K562 (cell line): ENCODE measurements around the gene SERPINA1.

Source experiments
- ADNP ChIP-seq: fragments of 200-800 bp; sonication (Bioruptor generic); IDR thresholded peaks from 2 replicates; pipeline ENCODE4 v1.6.1; 2016; ENCODE audit warnings: missing genetic modification characterization, missing compliant biosample characterization
- CTCF ChIP-seq, 3 experiments: IDR thresholded peaks in 2 of 3; conservative IDR thresholded peaks in 1 of 3; 2 replicates each; pipeline ENCODE4 v1.5.1; 2011 to 2012; ENCODE audit warnings: low read length in 3 of 3, mild to moderate bottlenecking in 3 of 3, control low read depth in 2 of 3, improper control_type of control experiment in 1 of 3, inconsistent platforms in 1 of 3, low read depth in 1 of 3, mixed read lengths in 1 of 3, moderate library complexity in 1 of 3; ENCODE audit not compliant: insufficient read depth in 2 of 3
- DPF2 ChIP-seq: fragments of 450-650 bp; IDR thresholded peaks from 2 replicates; pipeline ENCODE4 v1.6.1; 2016
- EGR1 ChIP-seq: fragments of 450-650 bp; conservative IDR thresholded peaks from 2 replicates; pipeline ENCODE4 v1.6.1; 2017; ENCODE audit warnings: mild to moderate bottlenecking
- FOS ChIP-seq: IDR thresholded peaks from 3 replicates; pipeline ENCODE4 v1.6.1; 2011; ENCODE audit not compliant: insufficient read length; ENCODE audit errors: extremely low read depth
- FOXM1 ChIP-seq, 2 experiments: fragments of 450-650 bp in 1 of 2; sonication (generic) in 1 of 2; formaldehyde crosslinking in 1 of 2; IDR thresholded peaks; 2 replicates each; pipeline versions ENCODE4 v1.6.1 to v1.9.0; 2017 to 2022; ENCODE audit warnings: low read depth in 2 of 2, mild to moderate bottlenecking in 2 of 2, missing genetic modification reagents in 1 of 2, moderate library complexity in 1 of 2
- HBP1 ChIP-seq: fragments of 450-650 bp; formaldehyde crosslinking; IDR thresholded peaks from 2 replicates; pipeline ENCODE4 v1.4.0; 2022; ENCODE audit warnings: missing genetic modification characterization
- KLF16 ChIP-seq: IDR thresholded peaks from 2 replicates; pipeline ENCODE4 v1.6.1; 2016; ENCODE audit warnings: antibody characterized with exemption
- MAX ChIP-seq: sonication (generic); formaldehyde crosslinking; IDR thresholded peaks from 2 replicates; pipeline ENCODE4 v1.9.0; 2022; ENCODE audit warnings: mild to moderate bottlenecking, missing genetic modification reagents
- NR2C2 ChIP-seq, 2 experiments: fragments of 200-800 bp in 1 of 2; sonication (Bioruptor generic) in 1 of 2; sonication (generic) in 1 of 2; formaldehyde crosslinking in 1 of 2; IDR thresholded peaks; 2 replicates each; pipeline versions ENCODE4 v1.6.1 to v1.8.0; 2016 to 2022; ENCODE audit warnings: mild to moderate bottlenecking in 1 of 2, missing compliant biosample characterization in 1 of 2, missing genetic modification characterization in 1 of 2, missing genetic modification reagents in 1 of 2
- PATZ1 ChIP-seq: fragments of 250-450 bp; sonication (Bioruptor Pico); IDR thresholded peaks from 2 replicates; pipeline ENCODE4 v1.5.0; 2020; ENCODE audit warnings: mild to moderate bottlenecking, borderline replicate concordance
- POLR2AphosphoS2 ChIP-seq: IDR thresholded peaks from 2 replicates; pipeline ENCODE4 v1.6.1; 2012; ENCODE audit warnings: low read length, improper control_type of control experiment
- THRA ChIP-seq: fragments of 450-650 bp; IDR thresholded peaks from 2 replicates; pipeline ENCODE4 v1.6.1; 2017; ENCODE audit warnings: mild to moderate bottlenecking, moderate library complexity
- ZNF696 ChIP-seq: fragments of 250-450 bp; sonication (Bioruptor Pico); conservative IDR thresholded peaks from 2 replicates; pipeline ENCODE4 v1.4.0; 2020; ENCODE audit warnings: mild to moderate bottlenecking, moderate library complexity

GRCh38 chr14:94328196-94328595, 60.2 kb downstream of the SERPINA1 start:
- TF ChIP-seq CTCF (IDR thresholded peaks at IDR 0.05 in 2 of 3, conservative IDR thresholded peaks at IDR 0.05 in 1 of 3; ENCODE audit: insufficient read depth in 2 of 3, low read depth in 1 of 3, low read length in 3 of 3): no peak
- TF ChIP-seq EGR1: no peak
- TF ChIP-seq KLF16: no peak
- TF ChIP-seq ADNP (tag): no peak
- TF ChIP-seq MAX (CRISPR knock-in tag): no peak
- TF ChIP-seq FOXM1 (IDR thresholded peaks at IDR 0.05; ENCODE audit: low read depth): no peak
- no peak for TF ChIP-seq FOXM1 (CRISPR knock-in tag; IDR thresholded peaks at IDR 0.05; ENCODE audit: low read depth)
- TF ChIP-seq FOS: no peak
- TF ChIP-seq POLR2AphosphoS2: no peak
- no peak for TF ChIP-seq THRA
- TF ChIP-seq DPF2: no peak
- TF ChIP-seq HBP1 (CRISPR knock-in tag): no peak
- no peak for TF ChIP-seq NR2C2 (CRISPR knock-in tag; IDR thresholded peaks at IDR 0.05)
- TF ChIP-seq NR2C2 (tag; IDR thresholded peaks at IDR 0.05): no peak
- TF ChIP-seq PATZ1: no peak
- no peak for TF ChIP-seq ZNF696 (CRISPR knock-in tag)
